MM.1S (cell line): Measurements from ENCODE around the gene CEP164.

Experiments
- CTCF ChIP-seq: fragments of 300-600 bp; sonication (generic); IDR thresholded peaks from 2 replicates; pipeline ENCODE4 v1.5.1; 2016; ENCODE audit warnings: antibody characterized with exemption, low read length, mixed read lengths
- EZH2 ChIP-seq: fragments of 300-600 bp; sonication (generic); optimal IDR thresholded peaks from 2 replicates; pipeline ENCODE3; 2017; ENCODE audit warnings: low read depth, mild to moderate bottlenecking, antibody characterized with exemption, low read length, mixed read lengths
- EZH2phosphoT487 ChIP-seq: fragments of 300-600 bp; sonication (generic); IDR thresholded peaks from 2 replicates; pipeline ENCODE4 v1.6.1; 2018; ENCODE audit warnings: antibody characterized with exemption, low read length

- TF ChIP-seq EZH2 (no peak), CTCF (no peak), EZH2phosphoT487 (no peak)
These were observed 110.8 kb downstream of the CEP164 start for GRCh38 chr11:117438371-117439000.
